Endothelial cell of umbilical vein (primary cell): Measurements from ENCODE around the gene HOXB6.

Source experiments
- EZH2 ChIP-seq: IDR thresholded peaks from 2 replicates; pipeline ENCODE4 v1.6.1; 2012; ENCODE audit warnings: borderline replicate concordance, low read depth, mild to moderate bottlenecking, moderate library complexity, low read length, inconsistent platforms; ENCODE audit not compliant: severe bottlenecking
- POLR2A ChIP-seq: IDR thresholded peaks from 2 replicates; pipeline ENCODE4 v1.6.1; 2012; ENCODE audit warnings: low read depth, mild to moderate bottlenecking, control low read depth, low read length
- POLR2AphosphoS5 ChIP-seq: IDR thresholded peaks from 2 replicates; pipeline ENCODE4 v1.6.1; 2012; ENCODE audit warnings: low read depth, mild to moderate bottlenecking, control low read depth, low read length, moderate library complexity; ENCODE audit not compliant: insufficient read depth
- TF ChIP-seq, protein P1 (sequence below), 2 donors: IDR thresholded peaks; 1 replicate in 1 of 2; 2 replicates in 1 of 2; pipeline ENCODE4 v1.5.1; 2011; ENCODE audit warnings: low read length in 2 of 2, mild to moderate bottlenecking in 2 of 2, moderate library complexity in 2 of 2, control low read depth in 1 of 2, inconsistent platforms in 1 of 2, low read depth in 1 of 2; ENCODE audit not compliant: insufficient read depth in 1 of 2; ENCODE audit errors: extremely low read depth in 1 of 2

DNA sequence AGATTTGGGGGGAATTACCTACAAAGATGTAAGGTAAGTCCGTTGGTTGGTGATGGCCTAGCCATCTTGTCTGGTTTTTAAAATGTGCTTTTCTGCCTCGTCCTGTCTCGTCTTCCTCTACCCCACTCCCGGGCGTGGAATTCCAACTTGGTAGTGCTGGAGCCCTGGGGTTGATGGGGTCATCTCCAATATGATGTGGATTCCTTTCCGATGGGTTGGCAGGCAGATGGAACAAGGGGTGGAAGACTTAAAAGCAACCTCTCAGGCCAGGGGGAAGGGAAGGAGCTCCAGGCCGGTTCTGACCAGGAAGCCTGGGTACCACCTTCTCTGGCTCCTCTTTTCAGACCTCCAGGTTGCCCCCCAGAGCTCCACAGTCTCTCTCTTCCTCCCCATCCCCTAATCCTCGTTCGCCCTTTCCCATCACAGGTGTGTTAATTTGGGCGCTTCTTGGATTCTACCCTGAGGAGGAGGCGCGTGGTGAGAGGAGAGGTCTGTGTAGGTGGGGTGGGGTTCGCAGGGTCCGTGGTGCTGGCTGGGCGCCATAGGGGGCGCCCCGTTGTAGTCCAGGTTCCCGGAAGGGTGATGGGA lies 54.8 kb downstream of the HOXB6 start:
- no peak for TF ChIP-seq POLR2A
- TF ChIP-seq POLR2AphosphoS5 = no peak
- TF ChIP-seq, protein P1, sequence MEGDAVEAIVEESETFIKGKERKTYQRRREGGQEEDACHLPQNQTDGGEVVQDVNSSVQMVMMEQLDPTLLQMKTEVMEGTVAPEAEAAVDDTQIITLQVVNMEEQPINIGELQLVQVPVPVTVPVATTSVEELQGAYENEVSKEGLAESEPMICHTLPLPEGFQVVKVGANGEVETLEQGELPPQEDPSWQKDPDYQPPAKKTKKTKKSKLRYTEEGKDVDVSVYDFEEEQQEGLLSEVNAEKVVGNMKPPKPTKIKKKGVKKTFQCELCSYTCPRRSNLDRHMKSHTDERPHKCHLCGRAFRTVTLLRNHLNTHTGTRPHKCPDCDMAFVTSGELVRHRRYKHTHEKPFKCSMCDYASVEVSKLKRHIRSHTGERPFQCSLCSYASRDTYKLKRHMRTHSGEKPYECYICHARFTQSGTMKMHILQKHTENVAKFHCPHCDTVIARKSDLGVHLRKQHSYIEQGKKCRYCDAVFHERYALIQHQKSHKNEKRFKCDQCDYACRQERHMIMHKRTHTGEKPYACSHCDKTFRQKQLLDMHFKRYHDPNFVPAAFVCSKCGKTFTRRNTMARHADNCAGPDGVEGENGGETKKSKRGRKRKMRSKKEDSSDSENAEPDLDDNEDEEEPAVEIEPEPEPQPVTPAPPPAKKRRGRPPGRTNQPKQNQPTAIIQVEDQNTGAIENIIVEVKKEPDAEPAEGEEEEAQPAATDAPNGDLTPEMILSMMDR (IDR thresholded peaks at IDR 0.05; ENCODE audit: extremely low read depth in 1 of 2, insufficient read depth in 1 of 2, low read depth in 1 of 2, low read length in 2 of 2) = no peak
- no peak for TF ChIP-seq EZH2
